ENCODE results near the gene OR4E2.
"Not testable (repeated sequence)": the region's sequence is repeated elsewhere in the genome, so short reads cannot be mapped to it uniquely, and the experiment has no call there.

OR4E2 gene, protein sequence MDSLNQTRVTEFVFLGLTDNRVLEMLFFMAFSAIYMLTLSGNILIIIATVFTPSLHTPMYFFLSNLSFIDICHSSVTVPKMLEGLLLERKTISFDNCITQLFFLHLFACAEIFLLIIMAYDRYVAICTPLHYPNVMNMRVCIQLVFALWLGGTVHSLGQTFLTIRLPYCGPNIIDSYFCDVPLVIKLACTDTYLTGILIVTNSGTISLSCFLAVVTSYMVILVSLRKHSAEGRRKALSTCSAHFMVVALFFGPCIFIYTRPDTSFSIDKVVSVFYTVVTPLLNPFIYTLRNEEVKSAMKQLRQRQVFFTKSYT

DNA sequence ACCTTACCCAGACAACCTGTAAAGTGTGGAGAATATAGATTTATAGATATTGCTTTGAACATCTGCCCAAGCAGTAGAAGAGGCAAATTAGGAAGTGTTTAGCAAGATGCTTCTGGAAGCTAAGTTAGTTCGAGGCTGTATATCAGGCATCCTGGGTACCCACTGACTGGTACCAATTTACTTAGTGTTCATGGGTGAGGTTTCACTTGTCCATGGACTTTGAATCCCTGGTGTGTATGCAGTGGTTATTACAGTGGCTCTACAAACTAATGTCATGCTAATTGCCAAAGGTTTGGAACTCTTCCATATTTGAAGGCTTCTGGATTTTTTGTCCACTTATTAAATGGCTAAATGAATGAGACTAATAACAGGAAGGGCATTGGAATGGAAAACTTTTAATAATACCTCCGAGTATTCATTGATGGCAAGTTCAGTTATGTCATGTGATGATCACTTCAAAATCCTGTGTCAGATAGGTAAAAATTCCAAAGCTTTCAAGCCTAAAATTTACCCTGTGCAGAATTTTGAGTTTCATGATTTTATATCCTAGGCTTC is at the start of gene OR4E2:
Gene OR4E2 (plus strand): TSS at position 505 of the 555 bp plus-strand sequence. CDS start 11,248 bp downstream, outside the sequence.
- Histone ChIP-seq H3K27ac (no peak within 1 kb of the TSS), H3K27me3 (no peaks in the 10 kb centered on the region), H3K4me3 (no peak within 1 kb of the TSS), H3K36me3 (no peaks in the 10 kb centered on the region), H3K9me3 (no peaks in the 10 kb centered on the region), H3K4me1 (no peaks in the 10 kb centered on the region)
- TF ChIP-seq, protein P1, sequence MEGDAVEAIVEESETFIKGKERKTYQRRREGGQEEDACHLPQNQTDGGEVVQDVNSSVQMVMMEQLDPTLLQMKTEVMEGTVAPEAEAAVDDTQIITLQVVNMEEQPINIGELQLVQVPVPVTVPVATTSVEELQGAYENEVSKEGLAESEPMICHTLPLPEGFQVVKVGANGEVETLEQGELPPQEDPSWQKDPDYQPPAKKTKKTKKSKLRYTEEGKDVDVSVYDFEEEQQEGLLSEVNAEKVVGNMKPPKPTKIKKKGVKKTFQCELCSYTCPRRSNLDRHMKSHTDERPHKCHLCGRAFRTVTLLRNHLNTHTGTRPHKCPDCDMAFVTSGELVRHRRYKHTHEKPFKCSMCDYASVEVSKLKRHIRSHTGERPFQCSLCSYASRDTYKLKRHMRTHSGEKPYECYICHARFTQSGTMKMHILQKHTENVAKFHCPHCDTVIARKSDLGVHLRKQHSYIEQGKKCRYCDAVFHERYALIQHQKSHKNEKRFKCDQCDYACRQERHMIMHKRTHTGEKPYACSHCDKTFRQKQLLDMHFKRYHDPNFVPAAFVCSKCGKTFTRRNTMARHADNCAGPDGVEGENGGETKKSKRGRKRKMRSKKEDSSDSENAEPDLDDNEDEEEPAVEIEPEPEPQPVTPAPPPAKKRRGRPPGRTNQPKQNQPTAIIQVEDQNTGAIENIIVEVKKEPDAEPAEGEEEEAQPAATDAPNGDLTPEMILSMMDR (IDR thresholded peaks at IDR 0.05), result no peak
- DNase-seq, result no peak
- intact Hi-C loops (cut with DNase I; ENCODE audit: low total_unique reads), result no loop called here

DNA sequence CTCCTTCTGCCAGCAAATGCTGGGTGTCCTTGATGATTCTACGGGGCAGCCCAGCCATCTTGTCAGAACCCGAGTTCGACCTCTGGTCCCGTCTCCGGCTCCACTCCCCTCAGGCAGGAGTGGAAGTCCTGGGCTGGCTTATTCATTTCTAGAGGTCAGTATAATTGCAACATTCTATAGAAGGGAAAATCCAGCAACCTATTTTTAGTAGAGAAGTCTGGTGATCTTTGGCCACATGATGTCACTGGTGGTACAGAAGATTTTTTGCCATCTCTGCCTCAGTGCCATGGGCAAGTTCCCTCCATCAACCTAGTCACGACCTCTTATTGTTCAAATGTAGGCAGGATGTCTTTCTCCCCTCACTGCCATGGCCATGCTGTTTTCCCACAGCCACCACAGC is 41.3 kb upstream of the OR4E2 start:
- no peak overlapping the region for H3K27ac ChIP-seq
- no peaks in the 10 kb centered on the region for H3K4me1 ChIP-seq
- H3K4me3 ChIP-seq, result no peak overlapping the region
- TF ChIP-seq, protein P1 (IDR thresholded peaks at IDR 0.05), result no peak
- no peak for DNase-seq
- no peaks in the 10 kb centered on the region for H3K36me3 ChIP-seq
- intact Hi-C loops (cut with DNase I; ENCODE audit: low total_unique reads), result no loop called here
- no peaks in the 10 kb centered on the region for H3K9me3 ChIP-seq
- H3K27me3 ChIP-seq, result no peaks in the 10 kb centered on the region

DNA sequence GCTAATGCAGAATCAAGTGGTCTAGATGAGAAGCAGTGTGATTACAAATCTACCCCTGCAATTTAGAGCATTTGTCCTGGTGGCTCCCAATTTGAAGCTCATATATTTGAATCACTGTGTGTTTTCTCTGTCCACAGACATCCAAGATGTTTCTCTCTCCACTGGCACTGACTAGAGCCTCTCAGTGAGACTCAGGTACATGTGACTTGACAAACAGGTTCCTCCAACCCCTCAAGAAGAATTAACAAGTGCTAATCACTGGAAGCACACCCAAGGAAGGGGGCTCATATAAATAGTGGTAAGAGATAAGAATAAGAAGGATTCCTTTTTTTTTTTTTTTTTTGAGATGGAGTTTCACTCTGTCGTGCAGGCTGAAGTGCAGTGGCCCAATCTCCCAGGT is 39.4 kb upstream of the OR4E2 start:
- Histone ChIP-seq H3K4me1 (no peaks in the 10 kb centered on the region), H3K27ac (no peak overlapping the region), H3K4me3 (no peak overlapping the region), H3K9me3 (no peaks in the 10 kb centered on the region), H3K27me3 (no peaks in the 10 kb centered on the region), H3K36me3 (no peaks in the 10 kb centered on the region)
- TF ChIP-seq, protein P1 (IDR thresholded peaks at IDR 0.05), result no peak
- no peak for DNase-seq
- intact Hi-C loops (cut with DNase I; ENCODE audit: low total_unique reads), result no loop called here

DNA sequence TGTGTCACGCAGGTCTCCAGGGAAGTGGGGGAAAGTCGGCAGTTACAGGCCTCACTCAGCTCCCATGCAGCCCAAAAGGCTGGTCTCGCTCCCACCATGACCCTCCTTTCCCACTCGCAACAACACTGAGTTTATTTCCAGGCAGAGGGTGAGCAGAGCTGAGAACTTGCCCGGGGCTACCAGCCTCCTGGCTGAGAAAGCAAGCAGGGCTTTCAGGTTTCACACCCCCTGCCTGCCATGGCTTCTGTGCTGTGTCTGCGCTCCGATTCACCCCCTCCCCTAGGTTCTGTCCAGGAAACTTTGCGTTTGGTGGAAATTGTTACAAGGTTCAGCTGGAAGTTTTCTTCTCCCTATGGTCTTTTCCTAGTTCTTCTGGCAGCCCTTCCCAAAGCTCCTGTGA is 36.0 kb upstream of the OR4E2 start:
- no peaks in the 10 kb centered on the region for H3K4me1 ChIP-seq
- H3K27me3 ChIP-seq, result no peaks in the 10 kb centered on the region
- DNase-seq, result no peak
- intact Hi-C loops (cut with DNase I; ENCODE audit: low total_unique reads), result no loop called here
- H3K36me3 ChIP-seq, result no peaks in the 10 kb centered on the region
- no peak overlapping the region for H3K27ac ChIP-seq
- TF ChIP-seq, protein P1 (IDR thresholded peaks at IDR 0.05), result no peak
- no peak overlapping the region for H3K4me3 ChIP-seq
- no peaks in the 10 kb centered on the region for H3K9me3 ChIP-seq

DNA sequence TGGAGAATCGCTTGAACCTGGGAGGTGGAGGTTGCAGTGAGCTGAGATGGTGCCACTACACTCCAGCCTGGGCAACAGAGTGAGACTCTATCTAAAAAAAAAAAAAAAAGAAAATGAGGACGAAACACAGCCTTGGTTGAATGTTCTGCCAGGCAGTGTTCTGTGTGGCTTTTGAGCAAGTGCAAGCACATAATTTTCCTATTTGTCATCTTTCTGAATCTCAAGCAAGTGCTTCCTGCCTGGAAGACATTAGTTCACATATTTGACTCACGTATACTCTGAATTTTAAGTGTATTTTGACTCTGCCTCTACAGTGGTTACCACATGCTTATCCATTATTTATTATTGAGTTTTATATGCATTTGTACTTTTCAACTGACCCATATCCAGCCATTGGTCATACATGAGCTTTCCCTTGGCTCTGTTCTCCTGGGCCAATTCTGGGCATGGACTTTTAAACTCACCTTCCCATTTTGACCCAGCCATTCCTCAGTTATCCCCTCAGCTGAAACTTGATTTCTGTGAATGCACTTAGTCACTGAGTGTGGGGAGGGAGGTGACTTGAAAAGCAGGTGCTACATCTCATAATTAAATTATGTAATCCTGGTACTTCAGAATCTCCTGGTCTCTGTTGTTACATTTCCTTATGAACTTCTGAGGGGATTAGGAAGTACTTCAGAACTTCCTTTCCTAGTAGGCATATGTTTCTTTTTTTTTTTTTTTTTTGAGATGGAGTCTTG is 27.0 kb upstream of the OR4E2 start:
- Histone ChIP-seq H3K27me3 (no peaks in the 10 kb centered on the region), H3K36me3 (no peaks in the 10 kb centered on the region), H3K4me1 (no peaks in the 10 kb centered on the region), H3K27ac (no peak overlapping the region), H3K4me3 (no peak overlapping the region), H3K9me3 (no peaks in the 10 kb centered on the region)
- intact Hi-C loops (cut with DNase I; ENCODE audit: low total_unique reads), result no loop called here
- no peak for DNase-seq
- TF ChIP-seq, protein P1 (IDR thresholded peaks at IDR 0.05), result no peak

DNA sequence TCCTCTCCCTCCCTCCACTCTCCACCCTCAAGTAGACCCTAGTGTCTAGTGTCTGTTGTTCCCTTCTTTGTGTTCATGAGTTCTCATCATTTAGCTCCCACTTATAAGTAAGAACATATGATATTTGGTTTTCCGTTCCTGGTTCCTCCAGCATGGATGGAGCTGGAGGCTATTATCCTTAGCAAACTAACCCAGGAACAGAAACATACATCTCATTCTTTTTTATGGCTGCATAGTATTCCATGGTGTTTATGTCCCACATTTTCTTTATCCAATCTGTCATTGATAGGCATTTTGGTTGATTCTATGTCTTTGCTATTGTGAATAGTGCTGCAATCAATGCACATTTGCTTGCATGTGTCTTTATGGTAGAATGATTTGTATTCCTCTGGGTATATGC is 23.1 kb upstream of the OR4E2 start:
- DNase-seq; H3K4me1 ChIP-seq; intact Hi-C loops (cut with DNase I; ENCODE audit: low total_unique reads); H3K27ac ChIP-seq; H3K9me3 ChIP-seq; H3K36me3 ChIP-seq; H3K4me3 ChIP-seq; H3K27me3 ChIP-seq: not testable (repeated sequence)
